GM23338 (cell line): ENCODE measurements around the gene RAB7B. TPM values are rescaled to one million over a fixed set of nuclear protein-coding genes. Genes with fewer than 3 reads are reported as not detected.

Experiments
- ATAC-seq: fragments of 200-7000 bp; cut with Tn5 transposase; 3 replicates; pipeline ENCODE4 v1.9.1; 2020
- DNase-seq: peaks from one replicate; pipeline ENCODE4 v3.0.0-alpha.2; 2015; ENCODE audit warnings: low spot score
- H2AFZ ChIP-seq: fragments of 200-600 bp; sonication (generic); 2 replicates; pipeline ENCODE4 v1.8.0; 2016; ENCODE audit warnings: antibody characterized with exemption, mild to moderate bottlenecking, moderate library complexity
- H3F3A ChIP-seq: fragments of 200-600 bp; sonication (generic); replicated peaks from 2 replicates; pipeline ENCODE4 v1.8.0; 2017; ENCODE audit warnings: antibody characterized with exemption, mixed run types, low read depth
- H3K27ac ChIP-seq: fragments of 200-600 bp; sonication (generic); 2 replicates; pipeline ENCODE4 v1.6.1; 2016; ENCODE audit warnings: low read depth
- H3K27me3 ChIP-seq: fragments of 200-600 bp; sonication (generic); 2 replicates; pipeline ENCODE4 v1.8.0; 2016; ENCODE audit warnings: mild to moderate bottlenecking, mixed run types, moderate library complexity; ENCODE audit not compliant: insufficient read depth
- H3K36me3 ChIP-seq: fragments of 200-600 bp; sonication (generic); 2 replicates; pipeline ENCODE4 v1.8.0; 2016; ENCODE audit warnings: mild to moderate bottlenecking; ENCODE audit not compliant: insufficient read depth
- H3K4me1 ChIP-seq: fragments of 200-600 bp; sonication (generic); 2 replicates; pipeline ENCODE4 v1.8.0; 2016; ENCODE audit warnings: mild to moderate bottlenecking, moderate library complexity; ENCODE audit not compliant: insufficient read depth
- H3K4me2 ChIP-seq: fragments of 200-600 bp; sonication (generic); 2 replicates; pipeline ENCODE4 v1.7.1; 2017; ENCODE audit warnings: mixed run types
- H3K4me3 ChIP-seq: fragments of 200-600 bp; sonication (generic); 2 replicates; pipeline ENCODE4 v1.6.1; 2016; ENCODE audit warnings: mixed run types
- H3K79me2 ChIP-seq: fragments of 200-600 bp; sonication (generic); replicated peaks from 2 replicates; pipeline ENCODE4 v1.8.0; 2017; ENCODE audit warnings: mild to moderate bottlenecking; ENCODE audit not compliant: insufficient read depth
- H3K9me2 ChIP-seq: fragments of 200-600 bp; sonication (generic); 2 replicates; pipeline ENCODE4 v1.8.0; 2017; ENCODE audit not compliant: insufficient read depth
- H4K20me1 ChIP-seq: fragments of 200-600 bp; sonication (generic); replicated peaks from 2 replicates; pipeline ENCODE4 v1.8.0; 2017; ENCODE audit warnings: mild to moderate bottlenecking; ENCODE audit not compliant: insufficient read depth
- H3K27ac Mint-ChIP-seq: 2 replicates; pipeline ENCODE4 v1.8.0; 2020; ENCODE audit warnings: inconsistent platforms, mild to moderate bottlenecking, moderate library complexity, mixed read lengths
- H3K27me3 Mint-ChIP-seq: 3 replicates; pipeline ENCODE4 v1.8.0; 2022; ENCODE audit warnings: low read depth, mild to moderate bottlenecking, moderate library complexity, mixed read lengths, inconsistent platforms; ENCODE audit not compliant: insufficient read depth, poor library complexity
- H3K36me3 Mint-ChIP-seq: 3 replicates; pipeline ENCODE4 v1.8.0; 2021; ENCODE audit warnings: low read depth, mild to moderate bottlenecking, inconsistent platforms, moderate library complexity, mixed read lengths
- H3K4me1 Mint-ChIP-seq: 3 replicates; pipeline ENCODE4 v1.8.0; 2020; ENCODE audit warnings: mild to moderate bottlenecking, inconsistent platforms, mixed read lengths
- H3K4me3 Mint-ChIP-seq: 3 replicates; pipeline ENCODE4 v1.8.0; 2021; ENCODE audit warnings: moderate library complexity, mild to moderate bottlenecking, inconsistent platforms, mixed read lengths
- H3K9me3 Mint-ChIP-seq: 3 replicates; pipeline ENCODE4 v1.8.0; 2020; ENCODE audit warnings: moderate library complexity, mild to moderate bottlenecking, inconsistent platforms, mixed read lengths
- CREB1 ChIP-seq: fragments of 250-450 bp; sonication (Bioruptor Pico); IDR thresholded peaks from 2 replicates; pipeline ENCODE4 v1.5.0; 2020; ENCODE audit warnings: low read depth, mild to moderate bottlenecking, moderate library complexity
- ETS1 ChIP-seq: IDR thresholded peaks from 2 replicates; pipeline ENCODE4 v1.6.1; 2016; ENCODE audit warnings: antibody characterized with exemption
- EZH2 ChIP-seq: fragments of 200-600 bp; sonication (generic); IDR thresholded peaks from one replicate; pipeline ENCODE4 v1.8.0; 2017; ENCODE audit warnings: antibody characterized with exemption, mild to moderate bottlenecking, low read depth; ENCODE audit not compliant: unreplicated experiment
- EZH2phosphoT487 ChIP-seq: fragments of 200-600 bp; sonication (generic); IDR thresholded peaks from one replicate; pipeline ENCODE4 v1.8.1; 2018; ENCODE audit warnings: antibody characterized with exemption; ENCODE audit not compliant: unreplicated experiment
- JUNB ChIP-seq: IDR thresholded peaks from one replicate; pipeline ENCODE4 v1.6.1; 2016; ENCODE audit warnings: antibody characterized with exemption; ENCODE audit not compliant: unreplicated experiment
- NANOG ChIP-seq: IDR thresholded peaks from 2 replicates; pipeline ENCODE4 v1.6.1; 2016; ENCODE audit warnings: antibody characterized with exemption, borderline replicate concordance
- POLR2AphosphoS5 ChIP-seq: IDR thresholded peaks from 2 replicates; pipeline ENCODE4 v1.6.1; 2016; ENCODE audit warnings: antibody characterized with exemption, low read depth
- STAT1 ChIP-seq: IDR thresholded peaks from one replicate; pipeline ENCODE4 v1.6.1; 2016; ENCODE audit warnings: antibody characterized with exemption; ENCODE audit not compliant: unreplicated experiment
- ZNF114 ChIP-seq: fragments of 250-450 bp; sonication (Bioruptor Pico); IDR thresholded peaks from 2 replicates; pipeline ENCODE4 v1.5.0; 2020; ENCODE audit warnings: mild to moderate bottlenecking, moderate library complexity
- ZNF331 ChIP-seq: fragments of 250-450 bp; sonication (Bioruptor Pico); IDR thresholded peaks from 2 replicates; pipeline ENCODE4 v1.5.0; 2020; ENCODE audit warnings: low read depth, mild to moderate bottlenecking, moderate library complexity
- ZNF462 ChIP-seq: fragments of 250-450 bp; sonication (Bioruptor Pico); IDR thresholded peaks from 2 replicates; pipeline ENCODE4 v1.5.0; 2020; ENCODE audit warnings: mild to moderate bottlenecking, moderate library complexity
- polyA plus RNA-seq: library from polyadenylated mRNA; unstranded; fragments of >200 nt; fragmentation: Nextera tagmentation; extraction: Ambion mirVana; gene quantifications from 2 replicates; pipeline ENCODE4 v1.2.1, GENCODE V29; 2016
- total RNA-seq: library from RNA; depleted of rRNA; stranded (reverse); fragments of >200 nt; shearing (Covaris generic); gene quantifications from 2 replicates; pipeline ENCODE4 v1.2.3, GENCODE V29; 2014
- TF ChIP-seq, protein P1 (sequence below): IDR thresholded peaks from one replicate; pipeline ENCODE4 v1.6.1; 2018; ENCODE audit warnings: antibody characterized with exemption; ENCODE audit not compliant: unreplicated experiment
- TF ChIP-seq, protein P2 (sequence below), 2 experiments: fragments of 200-600 bp in 1 of 2; sonication (generic) in 1 of 2; conservative IDR thresholded peaks; 2 replicates each; pipeline versions ENCODE4 v1.5.1 to v1.6.1; 2016 to 2017; ENCODE audit warnings: antibody characterized with exemption in 2 of 2, low read depth in 2 of 2, mild to moderate bottlenecking in 2 of 2, moderate library complexity in 1 of 2

The RAB7B gene
- total and polyA plus RNA-seq, 2 experiments from 2014 or later, result not detected

DNA sequence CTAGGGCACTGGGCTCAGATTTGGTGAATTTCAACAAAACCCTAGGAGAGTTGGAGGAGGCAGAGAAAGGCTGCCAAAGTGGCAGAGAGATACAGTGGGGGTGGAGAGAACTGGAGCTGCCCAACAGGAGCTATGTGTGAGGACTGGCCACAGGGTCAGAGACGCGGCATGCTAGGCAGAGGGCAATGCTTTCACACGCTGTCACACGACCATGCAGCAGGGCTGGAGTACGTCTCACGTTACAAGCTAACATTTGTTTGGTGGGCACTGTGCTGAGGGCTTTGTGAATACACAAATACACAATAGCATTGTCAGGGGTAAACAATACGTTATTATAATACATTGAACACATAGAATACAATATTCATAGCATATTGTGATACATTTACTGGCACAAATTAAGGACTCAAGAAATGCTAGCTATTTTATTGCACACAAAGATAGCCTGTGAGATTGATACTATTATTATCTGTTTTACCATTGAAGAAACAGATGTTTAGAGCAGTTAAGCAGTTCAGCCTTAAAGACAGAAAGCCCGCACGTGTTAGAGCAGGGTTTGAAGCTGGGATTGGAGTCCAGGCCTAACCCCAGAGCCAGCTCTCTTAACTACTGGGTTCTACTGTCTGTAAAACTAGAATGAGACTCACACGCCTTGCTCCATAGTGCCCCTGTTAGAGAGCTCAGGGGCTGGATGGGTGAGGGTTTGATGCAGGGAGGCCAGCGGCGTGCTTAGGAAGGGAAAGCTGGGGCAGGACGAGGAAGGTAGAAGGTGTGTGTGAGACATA, 4.5 kb downstream of the RAB7B start:
- Histone ChIP-seq H3K9me2 (0 out of 2 replicates have a peak, but pooled peaks cover 5% of the 10 kb centered on the region), H3K27me3 (peaks cover 16% of the 10 kb centered on the region; the same call in 1 of the 2 replicates), H3F3A (no peaks in the 10 kb centered on the region), H2AFZ (no peak overlapping the region), H3K4me2 (no peak overlapping the region), H3K4me1 (peaks cover 25% of the 10 kb centered on the region; the same call in 1 of the 2 replicates), H3K27ac (no peak overlapping the region), H3K4me3 (no peak overlapping the region), H3K36me3 (no peaks in the 10 kb centered on the region), H4K20me1 (no peaks in the 10 kb centered on the region), H3K79me2 (no peaks in the 10 kb centered on the region)
- no peak overlapping the region for H3K4me3 Mint-ChIP-seq
- DNase-seq (peak; percentile 42), ATAC-seq (peak; percentile 86)
- no peak overlapping the region for H3K27ac Mint-ChIP-seq
- H3K9me3 Mint-ChIP-seq, result no peaks in the 10 kb centered on the region
- TF ChIP-seq ZNF462 (CRISPR knock-in tag) (no peak), JUNB (no peak), NANOG (no peak), STAT1 (no peak), ZNF331 (no peak), EZH2phosphoT487 (no peak), ZNF114 (CRISPR knock-in tag) (no peak), ETS1 (no peak), EZH2 (no peak), POLR2AphosphoS5 (no peak), CREB1 (CRISPR knock-in tag) (no peak)
- TF ChIP-seq, protein P1, sequence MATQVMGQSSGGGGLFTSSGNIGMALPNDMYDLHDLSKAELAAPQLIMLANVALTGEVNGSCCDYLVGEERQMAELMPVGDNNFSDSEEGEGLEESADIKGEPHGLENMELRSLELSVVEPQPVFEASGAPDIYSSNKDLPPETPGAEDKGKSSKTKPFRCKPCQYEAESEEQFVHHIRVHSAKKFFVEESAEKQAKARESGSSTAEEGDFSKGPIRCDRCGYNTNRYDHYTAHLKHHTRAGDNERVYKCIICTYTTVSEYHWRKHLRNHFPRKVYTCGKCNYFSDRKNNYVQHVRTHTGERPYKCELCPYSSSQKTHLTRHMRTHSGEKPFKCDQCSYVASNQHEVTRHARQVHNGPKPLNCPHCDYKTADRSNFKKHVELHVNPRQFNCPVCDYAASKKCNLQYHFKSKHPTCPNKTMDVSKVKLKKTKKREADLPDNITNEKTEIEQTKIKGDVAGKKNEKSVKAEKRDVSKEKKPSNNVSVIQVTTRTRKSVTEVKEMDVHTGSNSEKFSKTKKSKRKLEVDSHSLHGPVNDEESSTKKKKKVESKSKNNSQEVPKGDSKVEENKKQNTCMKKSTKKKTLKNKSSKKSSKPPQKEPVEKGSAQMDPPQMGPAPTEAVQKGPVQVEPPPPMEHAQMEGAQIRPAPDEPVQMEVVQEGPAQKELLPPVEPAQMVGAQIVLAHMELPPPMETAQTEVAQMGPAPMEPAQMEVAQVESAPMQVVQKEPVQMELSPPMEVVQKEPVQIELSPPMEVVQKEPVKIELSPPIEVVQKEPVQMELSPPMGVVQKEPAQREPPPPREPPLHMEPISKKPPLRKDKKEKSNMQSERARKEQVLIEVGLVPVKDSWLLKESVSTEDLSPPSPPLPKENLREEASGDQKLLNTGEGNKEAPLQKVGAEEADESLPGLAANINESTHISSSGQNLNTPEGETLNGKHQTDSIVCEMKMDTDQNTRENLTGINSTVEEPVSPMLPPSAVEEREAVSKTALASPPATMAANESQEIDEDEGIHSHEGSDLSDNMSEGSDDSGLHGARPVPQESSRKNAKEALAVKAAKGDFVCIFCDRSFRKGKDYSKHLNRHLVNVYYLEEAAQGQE, result no peak
- TF ChIP-seq, protein P2, sequence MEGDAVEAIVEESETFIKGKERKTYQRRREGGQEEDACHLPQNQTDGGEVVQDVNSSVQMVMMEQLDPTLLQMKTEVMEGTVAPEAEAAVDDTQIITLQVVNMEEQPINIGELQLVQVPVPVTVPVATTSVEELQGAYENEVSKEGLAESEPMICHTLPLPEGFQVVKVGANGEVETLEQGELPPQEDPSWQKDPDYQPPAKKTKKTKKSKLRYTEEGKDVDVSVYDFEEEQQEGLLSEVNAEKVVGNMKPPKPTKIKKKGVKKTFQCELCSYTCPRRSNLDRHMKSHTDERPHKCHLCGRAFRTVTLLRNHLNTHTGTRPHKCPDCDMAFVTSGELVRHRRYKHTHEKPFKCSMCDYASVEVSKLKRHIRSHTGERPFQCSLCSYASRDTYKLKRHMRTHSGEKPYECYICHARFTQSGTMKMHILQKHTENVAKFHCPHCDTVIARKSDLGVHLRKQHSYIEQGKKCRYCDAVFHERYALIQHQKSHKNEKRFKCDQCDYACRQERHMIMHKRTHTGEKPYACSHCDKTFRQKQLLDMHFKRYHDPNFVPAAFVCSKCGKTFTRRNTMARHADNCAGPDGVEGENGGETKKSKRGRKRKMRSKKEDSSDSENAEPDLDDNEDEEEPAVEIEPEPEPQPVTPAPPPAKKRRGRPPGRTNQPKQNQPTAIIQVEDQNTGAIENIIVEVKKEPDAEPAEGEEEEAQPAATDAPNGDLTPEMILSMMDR (conservative IDR thresholded peaks at IDR 0.05; ENCODE audit: low read depth in 2 of 2), result no peak
- peaks cover 27% of the 10 kb centered on the region for H3K4me1 Mint-ChIP-seq
- no peaks in the 10 kb centered on the region for H3K36me3 Mint-ChIP-seq
- peaks cover 38% of the 10 kb centered on the region for H3K27me3 Mint-ChIP-seq
